Measurements from ENCODE around the gene KLHL22.

- TF ChIP-seq, protein P1, sequence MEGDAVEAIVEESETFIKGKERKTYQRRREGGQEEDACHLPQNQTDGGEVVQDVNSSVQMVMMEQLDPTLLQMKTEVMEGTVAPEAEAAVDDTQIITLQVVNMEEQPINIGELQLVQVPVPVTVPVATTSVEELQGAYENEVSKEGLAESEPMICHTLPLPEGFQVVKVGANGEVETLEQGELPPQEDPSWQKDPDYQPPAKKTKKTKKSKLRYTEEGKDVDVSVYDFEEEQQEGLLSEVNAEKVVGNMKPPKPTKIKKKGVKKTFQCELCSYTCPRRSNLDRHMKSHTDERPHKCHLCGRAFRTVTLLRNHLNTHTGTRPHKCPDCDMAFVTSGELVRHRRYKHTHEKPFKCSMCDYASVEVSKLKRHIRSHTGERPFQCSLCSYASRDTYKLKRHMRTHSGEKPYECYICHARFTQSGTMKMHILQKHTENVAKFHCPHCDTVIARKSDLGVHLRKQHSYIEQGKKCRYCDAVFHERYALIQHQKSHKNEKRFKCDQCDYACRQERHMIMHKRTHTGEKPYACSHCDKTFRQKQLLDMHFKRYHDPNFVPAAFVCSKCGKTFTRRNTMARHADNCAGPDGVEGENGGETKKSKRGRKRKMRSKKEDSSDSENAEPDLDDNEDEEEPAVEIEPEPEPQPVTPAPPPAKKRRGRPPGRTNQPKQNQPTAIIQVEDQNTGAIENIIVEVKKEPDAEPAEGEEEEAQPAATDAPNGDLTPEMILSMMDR (IDR thresholded peaks at IDR 0.05; ENCODE audit: poor library complexity): no peak
- no peak for TF ChIP-seq EZH2phosphoT487 (IDR thresholded peaks at IDR 0.05; ENCODE audit: low read depth, severe bottlenecking, unreplicated experiment)
These were observed at the start of gene KLHL22 for GRCh38 chr22:20494978-20495860.

Data from hepatocyte (in vitro differentiated cells).